22Rv1 (cell line): Measurements from ENCODE around the gene AAK1.
A peak's percentile ranks its signal among the peaks of the same experiment; 100 is the strongest.
"Not testable (repeated sequence)": the region's sequence is repeated elsewhere in the genome, so short reads cannot be mapped to it uniquely, and the experiment has no call there.

Experiments used
- H3K27ac ChIP-seq: fragments of 450-650 bp; 2 replicates; pipeline ENCODE4 v1.5.1; 2017
- ZFX ChIP-seq: fragments of 450-650 bp; IDR thresholded peaks from 2 replicates; pipeline ENCODE4 v1.6.1; 2017; ENCODE audit warnings: antibody characterized with exemption, borderline replicate concordance
- TF ChIP-seq, protein P1 (sequence below): fragments of 450-650 bp; IDR thresholded peaks from 2 replicates; pipeline ENCODE4 v1.5.1; 2017; ENCODE audit warnings: mild to moderate bottlenecking

Gene AAK1

DNA sequence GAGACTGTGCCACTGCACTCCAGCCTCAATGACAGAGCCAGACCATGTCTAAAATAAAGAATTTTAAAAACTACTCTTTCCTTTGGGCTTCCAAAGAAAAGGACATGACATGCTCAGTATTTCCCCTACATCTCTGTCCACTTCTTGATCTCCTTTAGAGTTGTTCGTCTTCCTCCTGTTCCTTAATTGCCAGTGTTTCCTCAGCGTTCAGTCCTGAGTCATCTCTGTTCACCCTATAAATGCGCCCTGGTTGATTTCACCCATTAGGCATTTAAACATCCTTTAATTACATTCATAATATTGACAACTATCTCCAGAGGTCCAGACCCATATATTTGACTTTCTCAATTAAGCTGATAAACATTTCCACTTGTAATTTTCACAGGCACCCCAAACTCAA is 64.0 kb downstream of the AAK1 start:
- H3K27ac ChIP-seq: no peak overlapping the region
- no peak for TF ChIP-seq ZFX
- TF ChIP-seq, protein P1, sequence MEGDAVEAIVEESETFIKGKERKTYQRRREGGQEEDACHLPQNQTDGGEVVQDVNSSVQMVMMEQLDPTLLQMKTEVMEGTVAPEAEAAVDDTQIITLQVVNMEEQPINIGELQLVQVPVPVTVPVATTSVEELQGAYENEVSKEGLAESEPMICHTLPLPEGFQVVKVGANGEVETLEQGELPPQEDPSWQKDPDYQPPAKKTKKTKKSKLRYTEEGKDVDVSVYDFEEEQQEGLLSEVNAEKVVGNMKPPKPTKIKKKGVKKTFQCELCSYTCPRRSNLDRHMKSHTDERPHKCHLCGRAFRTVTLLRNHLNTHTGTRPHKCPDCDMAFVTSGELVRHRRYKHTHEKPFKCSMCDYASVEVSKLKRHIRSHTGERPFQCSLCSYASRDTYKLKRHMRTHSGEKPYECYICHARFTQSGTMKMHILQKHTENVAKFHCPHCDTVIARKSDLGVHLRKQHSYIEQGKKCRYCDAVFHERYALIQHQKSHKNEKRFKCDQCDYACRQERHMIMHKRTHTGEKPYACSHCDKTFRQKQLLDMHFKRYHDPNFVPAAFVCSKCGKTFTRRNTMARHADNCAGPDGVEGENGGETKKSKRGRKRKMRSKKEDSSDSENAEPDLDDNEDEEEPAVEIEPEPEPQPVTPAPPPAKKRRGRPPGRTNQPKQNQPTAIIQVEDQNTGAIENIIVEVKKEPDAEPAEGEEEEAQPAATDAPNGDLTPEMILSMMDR: no peak

DNA sequence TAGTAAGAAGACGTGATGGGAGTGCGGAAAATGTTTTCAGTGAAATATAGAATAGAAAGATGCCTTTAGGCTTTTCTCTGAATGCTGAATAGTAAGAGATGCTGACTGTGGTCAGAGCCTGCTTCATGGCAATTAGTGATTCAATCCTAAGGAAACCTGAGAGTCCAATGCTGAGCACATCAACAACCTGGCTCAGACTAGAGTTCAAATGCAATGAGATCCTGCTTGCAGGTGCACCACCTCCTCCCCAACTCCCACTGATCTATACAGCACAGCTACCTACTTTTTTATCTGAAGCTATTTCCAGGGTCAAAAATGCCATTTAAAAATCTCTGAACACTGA is 65.4 kb downstream of the AAK1 start:
- TF ChIP-seq ZFX: no peak
- TF ChIP-seq, protein P1: no peak
- H3K27ac ChIP-seq: no peak overlapping the region

DNA sequence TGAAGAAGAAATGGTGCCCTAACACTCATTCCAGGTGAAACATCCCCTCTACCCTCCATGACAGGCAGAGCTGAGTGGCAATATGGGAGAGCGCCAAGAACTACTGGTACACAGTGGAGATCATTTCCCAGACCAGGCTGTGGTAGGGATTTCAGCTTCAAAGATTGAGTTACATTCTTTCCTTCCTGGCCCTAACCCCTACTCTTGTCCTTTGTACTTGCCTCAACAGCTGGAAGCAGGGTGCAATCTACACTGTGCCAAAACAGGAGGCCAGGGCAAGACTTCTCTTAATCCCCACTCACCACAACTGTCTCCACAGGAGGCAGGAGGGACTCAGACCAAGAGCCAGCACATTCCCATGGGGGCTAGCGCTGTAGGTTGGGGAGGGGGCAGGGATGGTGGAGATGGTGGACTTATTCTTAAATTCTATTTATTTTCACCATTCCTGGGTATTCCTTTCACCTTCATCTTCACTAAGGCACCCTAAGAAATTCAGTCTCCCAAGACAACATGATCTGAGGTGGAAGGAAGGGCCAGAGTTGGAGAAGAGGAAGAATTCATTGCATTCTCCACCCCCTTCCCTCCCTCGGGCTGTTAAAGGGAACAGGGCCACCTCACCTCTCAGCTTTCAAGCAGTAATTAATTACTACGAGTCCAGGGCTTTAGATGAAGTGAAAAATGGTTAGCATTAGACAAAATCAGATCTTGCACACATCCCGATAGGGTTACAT is 65.9 kb downstream of the AAK1 start:
- no peak for TF ChIP-seq ZFX
- TF ChIP-seq, protein P1: no peak
- no peak overlapping the region for H3K27ac ChIP-seq

DNA sequence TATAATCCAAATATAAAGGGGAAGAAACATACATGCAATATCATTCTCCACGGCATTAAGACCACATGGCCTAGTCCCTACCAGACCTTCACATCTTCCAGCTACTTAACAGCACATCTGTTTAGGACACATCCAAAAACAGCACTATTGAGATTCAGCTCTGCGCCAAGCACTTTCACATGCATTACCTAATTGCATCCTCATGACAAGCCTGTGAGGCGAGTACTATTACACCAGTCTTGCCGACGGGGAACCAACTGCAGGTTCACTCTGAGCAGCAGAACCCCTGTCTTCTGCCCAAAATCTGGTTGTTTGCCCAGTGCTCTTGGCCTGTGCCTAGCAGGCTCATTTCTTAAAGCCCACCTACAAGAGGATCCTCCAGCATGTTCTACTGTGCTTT is 66.7 kb downstream of the AAK1 start:
- no peak for TF ChIP-seq ZFX
- TF ChIP-seq, protein P1: no peak
- H3K27ac ChIP-seq: no peak overlapping the region

DNA sequence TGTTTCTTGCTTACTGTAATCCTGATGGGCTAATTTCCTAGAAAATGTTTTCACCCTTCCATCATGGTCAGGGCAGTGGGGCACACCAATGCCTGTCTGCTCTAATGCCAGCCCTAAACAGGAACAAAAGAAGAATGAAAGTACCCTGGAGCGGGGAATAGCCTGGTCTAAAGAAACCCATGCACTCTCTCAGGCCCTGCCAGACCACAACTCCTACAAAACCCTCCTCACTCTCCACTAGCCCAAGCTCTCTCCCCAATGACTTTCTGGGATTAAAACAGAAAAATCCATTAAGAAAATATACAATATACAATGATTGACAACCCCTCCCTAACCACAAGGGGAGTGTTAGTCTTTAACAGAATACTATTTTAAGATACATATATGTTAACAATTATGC is 67.6 kb downstream of the AAK1 start:
- H3K27ac ChIP-seq: no peak overlapping the region
- TF ChIP-seq ZFX: no peak
- TF ChIP-seq, protein P1: no peak

DNA sequence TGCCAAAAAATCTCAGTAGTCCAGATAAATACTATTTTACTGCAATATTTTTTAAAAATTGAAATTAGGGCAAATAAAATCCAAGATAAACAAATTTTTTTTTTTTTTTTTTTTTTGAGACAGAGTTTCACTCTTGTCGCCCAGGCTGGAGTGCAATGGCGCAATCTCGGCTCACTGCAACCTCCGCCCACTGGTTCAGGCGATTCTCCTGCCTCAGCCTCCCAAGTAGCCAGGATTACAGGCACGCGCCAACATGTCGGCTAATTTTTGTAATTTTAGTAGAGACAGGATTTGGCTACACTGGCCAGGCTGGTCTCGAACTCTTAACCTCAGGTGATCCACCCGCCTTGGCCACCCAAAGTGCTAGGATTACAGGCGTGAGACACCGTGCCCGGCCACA is 68.2 kb downstream of the AAK1 start:
- not testable (repeated sequence) for H3K27ac ChIP-seq

DNA sequence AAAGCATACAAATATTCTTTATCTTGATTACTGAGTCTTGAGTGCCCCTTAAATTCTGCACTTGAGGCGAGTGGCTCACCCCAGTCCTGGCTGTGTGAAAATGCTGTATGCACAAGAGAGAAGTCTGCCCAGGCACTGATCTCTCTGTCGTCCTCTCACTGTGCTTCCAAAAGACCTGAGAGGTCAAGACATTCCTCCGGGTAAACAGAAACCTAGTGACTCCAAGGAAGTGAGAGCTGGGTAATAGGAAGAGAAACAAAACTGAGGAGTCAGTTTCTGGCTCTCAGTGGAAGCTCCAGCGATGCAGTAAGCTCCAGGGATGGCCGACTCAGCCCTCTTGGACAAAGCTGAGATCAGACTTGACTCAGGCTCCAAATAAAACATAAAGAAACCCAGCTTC is 70.9 kb downstream of the AAK1 start:
- TF ChIP-seq ZFX: no peak
- TF ChIP-seq, protein P1: no peak
- peak overlapping the region; percentile 71; the same call in 1 of the 2 replicates for H3K27ac ChIP-seq

DNA sequence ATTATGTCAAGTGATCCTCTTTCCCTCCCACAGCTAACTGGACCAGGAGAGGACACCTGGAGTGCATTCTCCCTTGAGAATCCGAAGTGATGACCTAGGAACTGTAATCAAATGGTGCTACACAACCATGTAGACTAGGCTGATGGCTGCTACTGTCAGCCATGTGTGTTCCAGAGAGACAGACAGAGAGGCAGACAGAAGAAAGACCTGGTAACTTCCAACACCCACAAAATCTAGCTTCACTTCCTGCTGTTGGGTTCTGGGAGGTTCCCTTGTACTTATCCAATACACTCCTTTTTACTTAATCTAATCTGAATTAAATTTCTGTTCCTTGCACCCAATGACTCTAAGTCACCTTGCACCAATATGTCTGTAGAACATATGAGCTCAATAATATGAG is 72.3 kb downstream of the AAK1 start:
- peak overlapping the region; percentile 71 for H3K27ac ChIP-seq

More for the DNA sequence above, 72.3 kb downstream of the AAK1 start:
- no peak for TF ChIP-seq ZFX
- TF ChIP-seq, protein P1: no peak
